Liver (tissue), 9 donors: ENCODE data around the gene PEAK1. TPM values are rescaled to one million over a fixed set of nuclear protein-coding genes. Genes with fewer than 3 reads are reported as not detected.

ENCODE experiments used
- DNase-seq: peaks from one replicate; pipeline ENCODE4 v3.0.0-alpha.2; 2017; ENCODE audit warnings: low spot score
- H3K27ac ChIP-seq, 2 donors: one replicate each; pipeline ENCODE4 v1.7.0; 2013; ENCODE audit warnings: inconsistent platforms in 2 of 2, low read length in 2 of 2, control low read depth in 1 of 2, low read depth in 1 of 2, mild to moderate bottlenecking in 1 of 2
- H3K27me3 ChIP-seq, 4 donors: one replicate each; pipeline versions ENCODE4 v1.6.1 to v1.7.0; 2013; ENCODE audit warnings: low read length in 3 of 4, inconsistent platforms in 1 of 4, mild to moderate bottlenecking in 1 of 4, moderate library complexity in 1 of 4; ENCODE audit not compliant: control insufficient read depth in 4 of 4, insufficient read depth in 4 of 4
- H3K36me3 ChIP-seq, 4 donors: one replicate each; pipeline versions ENCODE4 v1.6.1 to v1.7.0; 2013; ENCODE audit warnings: low read length in 3 of 4, mild to moderate bottlenecking in 3 of 4, low read depth in 1 of 4, moderate library complexity in 1 of 4; ENCODE audit not compliant: control insufficient read depth in 4 of 4, insufficient read depth in 3 of 4
- H3K4me1 ChIP-seq, 4 donors: one replicate each; pipeline versions ENCODE4 v1.6.1 to v1.7.0; 2013; ENCODE audit warnings: low read length in 3 of 4, mild to moderate bottlenecking in 3 of 4, moderate library complexity in 1 of 4; ENCODE audit not compliant: control insufficient read depth in 4 of 4, insufficient read depth in 4 of 4
- H3K4me3 ChIP-seq, 3 donors: one replicate each; pipeline versions ENCODE4 v1.6.1 to v1.7.0; 2013; ENCODE audit warnings: low read length in 3 of 3, control low read depth in 1 of 3, low read depth in 1 of 3, mild to moderate bottlenecking in 1 of 3
- H3K9ac ChIP-seq, 2 donors: one replicate each; pipeline ENCODE4 v1.7.0; 2013; ENCODE audit warnings: low read length in 2 of 2, mild to moderate bottlenecking in 2 of 2, moderate library complexity in 2 of 2, control low read depth in 1 of 2, low read depth in 1 of 2
- H3K9me3 ChIP-seq, 4 donors: one replicate each; pipeline versions ENCODE4 v1.6.1 to v1.7.0; 2013; ENCODE audit warnings: low read length in 3 of 4; ENCODE audit not compliant: control insufficient read depth in 4 of 4
- ATF3 ChIP-seq: IDR thresholded peaks from 2 replicates; pipeline ENCODE4 v1.6.1; 2016; ENCODE audit warnings: antibody characterized with exemption
- CTCF ChIP-seq: fragments of 150-350 bp; IDR thresholded peaks from 2 replicates; pipeline ENCODE4 v1.5.1; 2017; ENCODE audit warnings: improper control_type of control experiment, low read depth, low read length; ENCODE audit not compliant: missing input control
- EGR1 ChIP-seq, 2 donors: IDR thresholded peaks; 2 replicates each; pipeline ENCODE4 v1.6.1; 2016 to 2018; ENCODE audit warnings: antibody characterized with exemption in 2 of 2, low read depth in 2 of 2
- FOXA1 ChIP-seq: IDR thresholded peaks from 2 replicates; pipeline ENCODE4 v1.6.1; 2016; ENCODE audit warnings: antibody characterized with exemption
- FOXA2 ChIP-seq: IDR thresholded peaks from 2 replicates; pipeline ENCODE4 v1.6.1; 2016; ENCODE audit warnings: antibody characterized with exemption
- GABPA ChIP-seq, 2 donors: IDR thresholded peaks in 1 of 2; conservative IDR thresholded peaks in 1 of 2; 2 replicates each; pipeline ENCODE4 v1.6.1; 2016; ENCODE audit warnings: antibody characterized with exemption in 2 of 2, mild to moderate bottlenecking in 1 of 2, moderate library complexity in 1 of 2
- HNF4A ChIP-seq, 2 donors: conservative IDR thresholded peaks; 2 replicates each; pipeline ENCODE4 v1.6.1; 2016; ENCODE audit warnings: antibody characterized with exemption in 2 of 2, mild to moderate bottlenecking in 2 of 2
- HNF4G ChIP-seq: IDR thresholded peaks from 2 replicates; pipeline ENCODE4 v1.6.1; 2016; ENCODE audit warnings: antibody characterized with exemption
- JUND ChIP-seq, 2 donors: IDR thresholded peaks; 2 replicates each; pipeline ENCODE4 v1.6.1; 2016; ENCODE audit warnings: antibody characterized with exemption in 2 of 2
- NR2F2 ChIP-seq: IDR thresholded peaks from 2 replicates; pipeline ENCODE4 v1.6.1; 2016; ENCODE audit warnings: antibody characterized with exemption
- RAD21 ChIP-seq, 2 donors: IDR thresholded peaks; 2 replicates each; pipeline ENCODE4 v1.6.1; 2016; ENCODE audit warnings: antibody characterized with exemption in 2 of 2, mild to moderate bottlenecking in 2 of 2
- RXRA ChIP-seq, 2 donors: IDR thresholded peaks; 2 replicates each; pipeline ENCODE4 v1.6.1; 2017 to 2018; ENCODE audit warnings: antibody characterized with exemption in 2 of 2, mild to moderate bottlenecking in 1 of 2
- SP1 ChIP-seq: IDR thresholded peaks from 2 replicates; pipeline ENCODE4 v1.6.1; 2018; ENCODE audit warnings: antibody characterized with exemption, mild to moderate bottlenecking
- TAF1 ChIP-seq: conservative IDR thresholded peaks from 2 replicates; pipeline ENCODE4 v1.6.1; 2016; ENCODE audit warnings: antibody characterized with exemption, mild to moderate bottlenecking
- YY1 ChIP-seq: IDR thresholded peaks from 2 replicates; pipeline ENCODE4 v1.6.1; 2016; ENCODE audit warnings: antibody characterized with exemption, mild to moderate bottlenecking
- WGBS: extraction: QIAGEN DNeasy Blood & Tissue Kit; methylation state at CpG from one replicate; pipeline ENCODE4 v1.1.7; 2013; 5-methylcytosine and 5-hydroxymethylcytosine counted together
- polyA plus RNA-seq, 2 donors: library from polyadenylated mRNA; stranded (reverse) in 1 of 2; unstranded in 1 of 2; fragments of 200-250 nt in 1 of 2; fragments of >200 nt in 1 of 2; fragmentation: Nextera tagmentation in 1 of 2; extraction: Ambion mirVana in 1 of 2; gene quantifications; one replicate each; pipeline versions ENCODE4 v1.2.1 to v1.2.3, GENCODE V29; 2013 to 2015
- total RNA-seq, 2 donors: library from RNA; depleted of rRNA; stranded (reverse); fragments of >200 nt; gene quantifications; one replicate each; pipeline ENCODE4 v1.2.3, GENCODE V29; 2014
- TF ChIP-seq, protein P1 (sequence below): IDR thresholded peaks from 2 replicates; pipeline ENCODE4 v1.6.1; 2016; ENCODE audit warnings: antibody characterized with exemption
- donor health status: healthy.
- donor health status: healthy.
- donor health status: healthy.
- donor health status: healthy.
- donor health status: healthy.

PEAK1 gene
- total and polyA plus RNA-seq, 4 donors, result 1.8 to 14.9 (median 5.8) TPM

GRCh38 chr15:77354063-77354462, 65.8 kb downstream of the PEAK1 start:
- H3K9me3 ChIP-seq, result no peaks in the 10 kb centered on the region
- H3K27ac ChIP-seq, result no peak overlapping the region
- H3K4me1 ChIP-seq, result peaks cover 0 to 4% (median 3%) of the 10 kb centered on the region in 4 donors
- no peak overlapping the region for H3K4me3 ChIP-seq
- H3K9ac ChIP-seq, result no peak overlapping the region
- H3K36me3 ChIP-seq, result no peaks in the 10 kb centered on the region
- no peaks in the 10 kb centered on the region for H3K27me3 ChIP-seq
- TF ChIP-seq FOXA1, result no peak
- no peak for TF ChIP-seq HNF4G
- no peak for TF ChIP-seq HNF4A (conservative IDR thresholded peaks at IDR 0.05)
- TF ChIP-seq, protein P1, sequence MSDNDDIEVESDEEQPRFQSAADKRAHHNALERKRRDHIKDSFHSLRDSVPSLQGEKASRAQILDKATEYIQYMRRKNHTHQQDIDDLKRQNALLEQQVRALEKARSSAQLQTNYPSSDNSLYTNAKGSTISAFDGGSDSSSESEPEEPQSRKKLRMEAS, result no peak
- no peak for TF ChIP-seq ATF3
- no peak for TF ChIP-seq NR2F2
- no peak for TF ChIP-seq GABPA (IDR thresholded peaks at IDR 0.05 in 1 of 2, conservative IDR thresholded peaks at IDR 0.05 in 1 of 2)
- TF ChIP-seq RXRA (IDR thresholded peaks at IDR 0.05), result no peak
- TF ChIP-seq YY1, result no peak
- TF ChIP-seq SP1, result no peak
- TF ChIP-seq CTCF, result no peak
- TF ChIP-seq TAF1, result no peak
- no peak for TF ChIP-seq EGR1 (IDR thresholded peaks at IDR 0.05; ENCODE audit: low read depth in 2 of 2)
- no peak for DNase-seq

GRCh38 chr15:77352887-77353286, 67.0 kb downstream of the PEAK1 start:
- 38% methylated on average over 4 of the region's 4 CpGs for WGBS

DNA sequence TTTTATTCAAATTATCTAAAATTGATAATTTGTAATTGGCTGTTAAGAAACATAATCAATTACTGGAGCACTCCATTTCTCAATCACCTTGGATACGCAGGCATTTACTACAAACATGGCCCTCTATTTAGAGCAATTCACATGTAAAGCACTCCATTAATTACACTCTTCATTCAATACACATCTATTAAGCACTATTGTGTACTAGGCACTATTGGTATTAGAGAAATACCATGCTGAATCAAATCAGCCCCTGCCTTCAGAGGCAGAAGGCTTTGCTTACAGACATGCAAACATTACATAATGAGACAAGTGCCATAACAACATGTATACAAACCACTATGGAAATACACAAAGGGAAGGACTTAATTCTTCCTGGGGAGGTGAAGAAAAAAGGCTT, 69.1 kb downstream of the PEAK1 start:
- WGBS, result 100% methylated on average over 1 of the region's 1 CpG
- H3K4me1 ChIP-seq, result peaks cover 0 to 4% (median 3%) of the 10 kb centered on the region in 4 donors
- TF ChIP-seq FOXA2 (no peak), HNF4G (no peak), EGR1 (IDR thresholded peaks at IDR 0.05; ENCODE audit: low read depth in 2 of 2) (no peak), JUND (IDR thresholded peaks at IDR 0.05) (no peak), RXRA (IDR thresholded peaks at IDR 0.05) (no peak)

More at GRCh38 chr15:77352887-77353286, 67.0 kb downstream of the PEAK1 start:
- H3K4me1 ChIP-seq, result peaks cover 0 to 4% (median 3%) of the 10 kb centered on the region in 4 donors
- H3K27ac ChIP-seq, result no peak overlapping the region
- H3K4me3 ChIP-seq, result no peak overlapping the region
- peak in 1 of 2 donors; percentile 19 for TF ChIP-seq RAD21 (IDR thresholded peaks at IDR 0.05)
- TF ChIP-seq FOXA2, result no peak
- H3K9me3 ChIP-seq, result no peaks in the 10 kb centered on the region
- H3K27me3 ChIP-seq, result no peaks in the 10 kb centered on the region
- no peaks in the 10 kb centered on the region for H3K36me3 ChIP-seq
- H3K9ac ChIP-seq, result no peak overlapping the region
- DNase-seq, result no peak

More for the DNA sequence above, 69.1 kb downstream of the PEAK1 start:
- Histone ChIP-seq H3K9me3 (no peaks in the 10 kb centered on the region), H3K4me3 (no peak overlapping the region), H3K27me3 (no peaks in the 10 kb centered on the region), H3K9ac (no peak overlapping the region), H3K36me3 (no peaks in the 10 kb centered on the region), H3K27ac (no peak overlapping the region)
- no peak for DNase-seq
